ENCODE measurements around the gene RLIM. TPM values are rescaled to one million over a fixed set of nuclear protein-coding genes. Genes with fewer than 3 reads are reported as not detected.
"Not testable (repeated sequence)": the region's sequence is repeated elsewhere in the genome, so short reads cannot be mapped to it uniquely, and the experiment has no call there.

RLIM gene, protein sequence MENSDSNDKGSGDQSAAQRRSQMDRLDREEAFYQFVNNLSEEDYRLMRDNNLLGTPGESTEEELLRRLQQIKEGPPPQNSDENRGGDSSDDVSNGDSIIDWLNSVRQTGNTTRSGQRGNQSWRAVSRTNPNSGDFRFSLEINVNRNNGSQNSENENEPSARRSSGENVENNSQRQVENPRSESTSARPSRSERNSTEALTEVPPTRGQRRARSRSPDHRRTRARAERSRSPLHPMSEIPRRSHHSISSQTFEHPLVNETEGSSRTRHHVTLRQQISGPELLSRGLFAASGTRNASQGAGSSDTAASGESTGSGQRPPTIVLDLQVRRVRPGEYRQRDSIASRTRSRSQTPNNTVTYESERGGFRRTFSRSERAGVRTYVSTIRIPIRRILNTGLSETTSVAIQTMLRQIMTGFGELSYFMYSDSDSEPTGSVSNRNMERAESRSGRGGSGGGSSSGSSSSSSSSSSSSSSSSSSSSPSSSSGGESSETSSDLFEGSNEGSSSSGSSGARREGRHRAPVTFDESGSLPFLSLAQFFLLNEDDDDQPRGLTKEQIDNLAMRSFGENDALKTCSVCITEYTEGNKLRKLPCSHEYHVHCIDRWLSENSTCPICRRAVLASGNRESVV
- 44.6 and 48.0 TPM in 2 replicates for total RNA-seq (2014; rRNA removed)
- 9.2 TPM for polyA plus RNA-seq (2012)

GRCh38 chrX:74614093-74614909, at the start of gene RLIM:
RLIM (minus strand) TSS chrX:74614624; CDS start chrX:74595977, 18,647 bp downstream.
- DNase-seq (ENCODE audit: low read depth) = peak; percentile 94

- DNase-seq (ENCODE audit: low read depth) = peak; percentile 66
Measured at GRCh38 chrX:74656079-74656745, 41.8 kb upstream of the RLIM start.

- DNase-seq (ENCODE audit: low read depth) = not testable (repeated sequence)
Measured at GRCh38 chrX:74654953-74655352, 40.5 kb upstream of the RLIM start.

- no peak for DNase-seq (ENCODE audit: low read depth)
Measured at GRCh38 chrX:74636749-74637314, 22.4 kb upstream of the RLIM start.

GRCh38 chrX:74613370-74614092, 893 bp downstream of the RLIM start:
- DNase-seq (ENCODE audit: low read depth) = peak; percentile 44

- no peak for DNase-seq (ENCODE audit: low read depth)
Measured at GRCh38 chrX:74606799-74607198, 7.6 kb downstream of the RLIM start.

GRCh38 chrX:74606342-74606741, 8.1 kb downstream of the RLIM start:
- DNase-seq (ENCODE audit: low read depth) = no peak

DNA sequence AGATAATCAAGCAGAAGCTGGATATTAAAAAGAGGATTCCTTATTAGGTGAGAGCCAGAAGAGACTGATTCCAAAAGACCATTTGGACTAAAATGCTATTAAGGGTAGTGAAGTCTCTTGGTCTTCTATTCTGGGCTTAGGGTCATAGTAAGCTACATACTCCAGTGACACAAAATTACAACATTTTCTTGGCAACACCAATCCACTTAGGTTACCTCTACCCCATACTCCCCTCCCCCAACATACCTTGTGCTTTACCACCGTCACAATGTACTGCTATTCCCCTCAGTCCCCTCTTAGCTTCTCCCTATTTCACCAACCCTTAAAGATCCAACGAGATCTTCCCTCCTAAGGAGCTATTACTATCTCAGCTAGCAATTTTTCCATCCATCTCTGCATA, 11.4 kb downstream of the RLIM start:
- DNase-seq (ENCODE audit: low read depth) = no peak

DNA sequence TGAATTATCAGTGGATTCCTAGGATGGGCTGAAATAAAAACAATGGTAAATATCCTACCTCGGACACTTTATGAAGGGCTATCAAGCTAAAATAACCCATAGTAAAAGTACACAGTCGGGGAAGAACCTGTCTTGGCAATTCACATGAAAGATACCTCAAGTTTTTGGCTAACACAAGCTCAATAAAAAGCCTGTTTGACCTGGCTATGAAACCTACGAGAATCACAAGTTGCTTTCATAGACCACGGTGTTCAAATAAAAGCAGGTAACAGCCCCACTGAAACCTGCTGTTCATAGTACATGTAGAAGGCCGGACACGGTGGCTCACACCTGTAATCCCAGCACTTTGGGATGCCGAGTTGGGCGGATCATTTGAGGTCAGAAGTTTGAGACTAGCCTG, 12.3 kb downstream of the RLIM start:
- no peak for DNase-seq (ENCODE audit: low read depth)

DNA sequence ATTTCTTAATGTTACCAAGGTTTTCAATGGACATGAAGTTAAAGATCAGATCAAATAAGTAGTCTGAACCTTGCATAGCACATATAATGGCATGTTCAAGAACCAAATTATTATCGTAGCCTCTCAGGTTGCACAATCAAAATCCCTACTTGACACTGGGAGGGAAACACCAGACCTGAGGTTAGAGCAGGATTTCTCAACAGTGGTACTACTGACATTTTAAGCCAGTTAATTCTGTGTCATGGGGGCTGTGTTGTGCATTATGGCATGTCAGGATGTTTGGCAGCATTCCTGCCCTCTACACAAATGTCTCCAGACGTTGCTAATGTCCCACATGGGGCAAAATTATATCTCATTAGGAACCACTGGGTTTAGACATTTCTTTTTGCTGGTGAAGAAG, 20.8 kb downstream of the RLIM start:
- DNase-seq (ENCODE audit: low read depth) = no peak

DNA sequence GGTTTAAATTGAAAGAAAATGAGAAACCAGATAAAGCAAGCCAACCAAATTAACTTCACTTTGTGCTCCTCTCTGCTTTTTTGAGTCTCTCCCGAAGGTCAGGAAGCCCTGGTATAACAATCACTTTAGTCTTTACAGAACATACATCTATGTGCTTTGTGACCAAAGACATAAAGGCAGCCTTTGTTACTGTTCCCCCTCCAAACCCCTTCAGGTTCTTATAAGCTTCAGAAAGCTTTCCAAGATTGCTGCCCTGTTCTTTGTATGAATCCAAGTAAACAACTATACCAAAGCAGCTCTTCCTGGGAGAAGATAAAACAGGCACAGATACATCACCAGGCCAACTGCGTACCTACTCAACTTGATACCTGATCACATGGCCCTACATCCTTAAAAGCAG, 28.7 kb downstream of the RLIM start:
- DNase-seq (ENCODE audit: low read depth) = no peak

DNA sequence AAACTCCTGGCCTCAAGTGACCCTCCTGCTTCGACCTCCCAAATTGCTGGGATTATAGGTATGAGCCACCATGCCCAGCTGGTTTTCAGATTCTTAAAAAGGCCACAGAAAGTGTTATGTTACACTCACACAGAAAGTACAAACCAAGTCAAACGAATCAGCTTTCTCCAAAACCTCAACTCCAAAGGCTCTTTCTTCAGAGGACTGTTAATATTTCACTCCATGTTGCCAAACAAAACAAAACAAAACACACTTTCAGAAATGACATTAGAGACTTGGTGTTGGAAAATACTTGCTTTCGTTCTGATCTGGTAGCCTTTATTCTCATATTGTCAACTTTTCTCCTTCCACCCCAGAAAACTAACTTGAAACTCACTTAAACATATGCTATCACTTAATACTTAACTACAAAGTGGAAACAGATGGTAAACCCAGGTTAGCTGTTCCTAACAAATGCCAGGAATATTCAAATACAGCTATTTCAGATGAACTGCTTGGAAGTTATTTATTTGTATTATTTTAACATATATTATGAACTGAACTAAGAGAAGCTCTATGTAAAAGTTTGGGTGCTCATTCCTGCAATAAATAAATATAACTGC, 34.7 kb downstream of the RLIM start:
- peak; percentile 38 for DNase-seq (ENCODE audit: low read depth)

DNA sequence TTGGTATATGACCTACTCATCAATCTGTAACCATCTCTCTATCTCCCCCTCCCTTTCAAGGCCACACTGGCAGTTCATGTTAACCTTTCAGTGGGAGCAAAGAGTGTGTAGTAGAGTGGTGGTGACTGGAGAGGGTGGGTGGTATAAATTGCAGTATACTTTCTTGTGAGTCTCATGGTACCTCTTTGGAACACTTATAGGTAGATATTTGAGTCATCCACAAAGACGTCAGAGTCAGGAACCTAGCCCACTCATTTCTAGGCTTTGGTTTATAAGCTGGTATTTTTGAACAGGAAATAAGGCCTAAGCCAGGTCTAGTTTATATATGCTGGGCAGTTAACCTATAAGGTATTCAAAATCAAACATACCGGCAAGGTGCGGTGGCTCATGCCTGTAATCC, 36.3 kb downstream of the RLIM start:
- no peak for DNase-seq (ENCODE audit: low read depth)

GRCh38 chrX:74557378-74557777, 57.0 kb downstream of the RLIM start:
- no peak for DNase-seq (ENCODE audit: low read depth)

DNA sequence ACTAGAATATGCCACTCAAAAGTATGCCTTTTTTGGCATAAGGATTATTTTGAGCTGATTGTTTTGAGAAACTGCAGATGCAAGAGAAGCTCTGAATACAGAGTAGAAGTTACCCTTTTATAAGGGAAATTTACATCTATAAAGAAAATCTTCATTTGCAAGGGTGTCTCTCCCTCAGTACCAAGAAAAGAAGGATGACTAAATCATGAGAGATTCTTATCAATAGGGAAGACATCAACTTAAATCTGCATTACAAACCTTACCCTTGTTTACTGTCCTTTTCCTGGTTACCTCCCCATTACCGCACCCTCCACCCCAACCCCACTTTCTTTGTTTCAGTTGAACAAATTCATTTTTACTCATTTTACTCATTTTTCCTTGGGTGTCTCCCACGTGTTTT, 62.5 kb downstream of the RLIM start:
- no peak for DNase-seq (ENCODE audit: low read depth)

DNA sequence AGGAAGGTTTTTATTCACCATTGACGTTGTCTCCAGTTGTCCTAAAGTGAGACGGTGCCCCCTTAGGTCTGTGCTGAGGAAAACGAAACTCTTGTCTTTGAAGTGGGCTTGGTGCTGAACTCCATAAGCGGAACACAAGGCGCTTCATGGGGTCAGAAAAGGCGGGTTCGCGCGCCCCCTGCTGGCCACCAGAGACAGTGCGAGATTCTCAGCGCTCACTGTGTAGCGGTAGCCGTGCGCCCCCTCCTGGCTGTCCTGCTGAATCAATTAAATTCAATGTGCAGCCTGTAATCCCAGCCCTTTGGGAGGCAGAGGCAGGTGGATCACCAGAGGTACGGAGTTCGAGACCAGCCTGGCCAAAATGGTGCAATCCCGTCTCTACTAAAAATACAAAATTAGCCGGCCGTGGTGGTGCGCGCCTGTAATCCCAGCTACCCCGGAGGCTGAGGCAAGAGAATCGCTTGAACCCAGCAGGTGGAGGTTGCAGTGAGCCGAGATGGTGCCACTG, 64.1 kb downstream of the RLIM start:
- DNase-seq (ENCODE audit: low read depth) = peak; percentile 58

DNA sequence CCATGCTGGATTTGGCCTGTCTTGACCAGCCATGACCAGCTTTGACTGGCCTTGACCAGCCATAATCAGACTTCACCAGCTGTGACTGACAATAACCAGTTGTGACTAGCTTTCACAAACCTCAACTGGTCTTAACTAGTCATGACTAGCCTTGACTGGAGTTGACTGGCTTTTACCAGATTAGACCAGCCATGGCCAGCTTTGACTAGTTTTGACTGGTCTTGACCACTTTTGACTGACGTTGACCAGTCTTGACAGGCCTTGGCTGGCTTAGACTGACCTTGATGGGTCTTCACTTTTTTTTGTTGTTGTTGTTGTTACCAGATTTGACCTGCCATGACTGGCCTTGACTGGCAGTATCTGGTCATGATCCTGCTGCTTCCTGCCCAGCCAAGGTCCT, 67.4 kb downstream of the RLIM start:
- DNase-seq (ENCODE audit: low read depth) = no peak

DNA sequence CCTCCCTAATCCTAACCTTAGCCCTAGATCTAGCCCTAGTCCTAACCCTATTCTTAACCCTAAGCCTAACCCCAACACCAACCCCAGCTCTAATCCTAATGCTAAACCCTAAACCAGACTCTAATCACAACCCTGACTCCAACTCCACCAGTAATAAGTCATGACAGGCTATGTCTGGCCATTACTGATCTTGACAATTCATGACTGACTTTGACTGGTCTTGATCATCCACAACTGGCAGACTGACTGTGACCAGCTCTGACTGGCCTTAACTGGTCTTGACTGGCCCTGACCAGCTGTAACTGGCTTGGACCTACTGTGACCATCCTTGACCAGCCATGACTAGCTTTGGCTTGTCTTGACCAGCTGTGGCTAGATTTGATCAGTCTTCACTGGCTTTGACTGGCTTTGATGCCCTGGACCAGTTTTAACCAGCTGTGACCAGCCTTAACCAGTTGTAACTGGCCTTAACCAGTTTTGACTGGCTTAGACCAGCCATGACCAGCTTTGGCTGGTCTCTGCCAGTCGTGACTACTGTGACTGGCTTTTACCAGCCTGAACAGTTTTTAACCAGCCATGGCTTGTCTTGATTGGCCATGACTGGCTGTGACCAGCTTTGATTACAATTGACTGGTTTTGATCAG, 68.4 kb downstream of the RLIM start:
- no peak for DNase-seq (ENCODE audit: low read depth)

GRCh38 chrX:74540635-74541249, 73.7 kb downstream of the RLIM start:
- DNase-seq (ENCODE audit: low read depth) = no peak
